ENCODE measurements around the gene BEST2.

DNA sequence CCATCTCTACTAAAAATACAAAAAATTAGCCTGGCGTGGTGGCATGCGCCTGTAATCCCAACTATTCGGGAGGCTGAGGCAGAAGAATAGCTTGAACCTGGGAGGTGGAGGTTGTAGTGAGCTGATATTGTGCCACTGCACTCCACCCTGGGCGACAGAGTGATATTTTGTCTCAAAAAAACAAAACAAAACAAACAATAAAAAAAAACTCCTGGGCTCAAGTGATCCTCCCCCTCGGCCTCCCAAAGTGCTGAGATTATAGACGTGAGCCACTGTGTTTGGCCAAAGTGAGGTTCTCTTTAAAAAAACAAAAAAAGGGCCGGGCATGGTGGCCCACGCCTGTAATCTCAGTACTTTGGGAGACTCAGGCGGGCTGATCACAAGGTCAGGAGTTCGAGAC lies 35.9 kb downstream of the BEST2 start:
- TF ChIP-seq, protein P1, sequence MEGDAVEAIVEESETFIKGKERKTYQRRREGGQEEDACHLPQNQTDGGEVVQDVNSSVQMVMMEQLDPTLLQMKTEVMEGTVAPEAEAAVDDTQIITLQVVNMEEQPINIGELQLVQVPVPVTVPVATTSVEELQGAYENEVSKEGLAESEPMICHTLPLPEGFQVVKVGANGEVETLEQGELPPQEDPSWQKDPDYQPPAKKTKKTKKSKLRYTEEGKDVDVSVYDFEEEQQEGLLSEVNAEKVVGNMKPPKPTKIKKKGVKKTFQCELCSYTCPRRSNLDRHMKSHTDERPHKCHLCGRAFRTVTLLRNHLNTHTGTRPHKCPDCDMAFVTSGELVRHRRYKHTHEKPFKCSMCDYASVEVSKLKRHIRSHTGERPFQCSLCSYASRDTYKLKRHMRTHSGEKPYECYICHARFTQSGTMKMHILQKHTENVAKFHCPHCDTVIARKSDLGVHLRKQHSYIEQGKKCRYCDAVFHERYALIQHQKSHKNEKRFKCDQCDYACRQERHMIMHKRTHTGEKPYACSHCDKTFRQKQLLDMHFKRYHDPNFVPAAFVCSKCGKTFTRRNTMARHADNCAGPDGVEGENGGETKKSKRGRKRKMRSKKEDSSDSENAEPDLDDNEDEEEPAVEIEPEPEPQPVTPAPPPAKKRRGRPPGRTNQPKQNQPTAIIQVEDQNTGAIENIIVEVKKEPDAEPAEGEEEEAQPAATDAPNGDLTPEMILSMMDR (conservative IDR thresholded peaks at IDR 0.05 in 1 of 2, IDR thresholded peaks at IDR 0.05 in 1 of 2; ENCODE audit: low read depth in 1 of 2, low read length in 2 of 2), result no peak
- no peak for TF ChIP-seq EZH2 (IDR thresholded peaks at IDR 0.05; ENCODE audit: low read length, missing control alignments)

Data from fibroblast of lung (primary cell).